ENCODE results near the gene PPP6R1. TPM values are rescaled to one million over a fixed set of nuclear protein-coding genes. Genes with fewer than 3 reads are reported as not detected.

PPP6R1 gene
- total and polyA plus RNA-seq, 2 donors (not counting 1 experiment from before 2014, with no cell fraction given) = 28.5 to 34.0 TPM

GRCh38 chr19:55230329-55230728, 28.5 kb downstream of the PPP6R1 start:
- Histone ChIP-seq H4K20me1 (ENCODE audit: control insufficient read depth, extremely low read depth, insufficient read depth, low read length) (no peaks in the 10 kb centered on the region), H3K4me3 (replicated peaks in 1 of 4; ENCODE audit: control extremely low read depth in 1 of 4, insufficient read depth in 1 of 4, low read depth in 3 of 4, low read length in 4 of 4) (no peak overlapping the region), H3K36me3 (ENCODE audit: control insufficient read depth, insufficient read depth, low read length) (peaks cover 31% of the 10 kb centered on the region), H3K27me3 (ENCODE audit: control insufficient read depth, insufficient read depth, low read length) (no peaks in the 10 kb centered on the region), H3K4me1 (ENCODE audit: control insufficient read depth, extremely low read depth, insufficient read depth, low read length) (no peaks in the 10 kb centered on the region), H3K9ac (ENCODE audit: insufficient read depth, low read length) (no peak overlapping the region), H3K27ac (ENCODE audit: insufficient read depth, low read length) (no peak overlapping the region), H3K4me2 (ENCODE audit: extremely low read depth, insufficient read depth, low read length) (no peak overlapping the region), H2AFZ (ENCODE audit: low read length) (no peak overlapping the region), H3K9me3 (ENCODE audit: control insufficient read depth, insufficient read depth, low read depth, low read length) (no peaks in the 10 kb centered on the region), H3K79me2 (ENCODE audit: control insufficient read depth, insufficient read depth, low read length) (no peaks in the 10 kb centered on the region)
- DNase-seq (ENCODE audit: low read depth in 2 of 2) = no peak
- TF ChIP-seq CTCF (conservative IDR thresholded peaks at IDR 0.05 in 1 of 2, IDR thresholded peaks at IDR 0.05 in 1 of 2; ENCODE audit: low read depth in 1 of 2, low read length in 2 of 2) (no peak), EZH2 (IDR thresholded peaks at IDR 0.05; ENCODE audit: low read length, missing control alignments) (no peak)

- no peak for TF ChIP-seq EZH2 (IDR thresholded peaks at IDR 0.05; ENCODE audit: low read length, missing control alignments)
- TF ChIP-seq CTCF (conservative IDR thresholded peaks at IDR 0.05 in 1 of 2, IDR thresholded peaks at IDR 0.05 in 1 of 2; ENCODE audit: low read depth in 1 of 2, low read length in 2 of 2) = no peak
- Histone ChIP-seq H4K20me1 (ENCODE audit: control insufficient read depth, extremely low read depth, insufficient read depth, low read length) (no peaks in the 10 kb centered on the region), H3K9me3 (ENCODE audit: control insufficient read depth, insufficient read depth, low read depth, low read length) (no peaks in the 10 kb centered on the region), H2AFZ (ENCODE audit: low read length) (no peak overlapping the region), H3K9ac (ENCODE audit: insufficient read depth, low read length) (no peak overlapping the region), H3K4me3 (replicated peaks in 1 of 4; ENCODE audit: control extremely low read depth in 1 of 4, insufficient read depth in 1 of 4, low read depth in 3 of 4, low read length in 4 of 4) (no peak overlapping the region), H3K27me3 (ENCODE audit: control insufficient read depth, insufficient read depth, low read length) (no peaks in the 10 kb centered on the region), H3K79me2 (ENCODE audit: control insufficient read depth, insufficient read depth, low read length) (no peaks in the 10 kb centered on the region), H3K4me1 (ENCODE audit: control insufficient read depth, extremely low read depth, insufficient read depth, low read length) (no peaks in the 10 kb centered on the region), H3K27ac (ENCODE audit: insufficient read depth, low read length) (no peak overlapping the region), H3K36me3 (ENCODE audit: control insufficient read depth, insufficient read depth, low read length) (peaks cover 30% of the 10 kb centered on the region), H3K4me2 (ENCODE audit: extremely low read depth, insufficient read depth, low read length) (no peak overlapping the region)
- no peak for DNase-seq (ENCODE audit: low read depth in 2 of 2)
These were observed 29.0 kb downstream of the PPP6R1 start for GRCh38 chr19:55229789-55230182.

GRCh38 chr19:55229145-55229788, 29.6 kb downstream of the PPP6R1 start:
- no peak for TF ChIP-seq CTCF (conservative IDR thresholded peaks at IDR 0.05 in 1 of 2, IDR thresholded peaks at IDR 0.05 in 1 of 2; ENCODE audit: low read depth in 1 of 2, low read length in 2 of 2)
- TF ChIP-seq EZH2 (IDR thresholded peaks at IDR 0.05; ENCODE audit: low read length, missing control alignments) = no peak
- Histone ChIP-seq H3K4me2 (ENCODE audit: extremely low read depth, insufficient read depth, low read length) (no peak overlapping the region), H3K36me3 (ENCODE audit: control insufficient read depth, insufficient read depth, low read length) (peaks cover 28% of the 10 kb centered on the region), H3K9ac (ENCODE audit: insufficient read depth, low read length) (no peak overlapping the region), H3K27me3 (ENCODE audit: control insufficient read depth, insufficient read depth, low read length) (no peaks in the 10 kb centered on the region), H3K79me2 (ENCODE audit: control insufficient read depth, insufficient read depth, low read length) (no peaks in the 10 kb centered on the region), H2AFZ (ENCODE audit: low read length) (no peak overlapping the region), H3K4me1 (ENCODE audit: control insufficient read depth, extremely low read depth, insufficient read depth, low read length) (no peaks in the 10 kb centered on the region), H3K4me3 (replicated peaks in 1 of 4; ENCODE audit: control extremely low read depth in 1 of 4, insufficient read depth in 1 of 4, low read depth in 3 of 4, low read length in 4 of 4) (no peak overlapping the region), H4K20me1 (ENCODE audit: control insufficient read depth, extremely low read depth, insufficient read depth, low read length) (no peaks in the 10 kb centered on the region), H3K27ac (ENCODE audit: insufficient read depth, low read length) (no peak overlapping the region), H3K9me3 (ENCODE audit: control insufficient read depth, insufficient read depth, low read depth, low read length) (no peaks in the 10 kb centered on the region)
- no peak for DNase-seq (ENCODE audit: low read depth in 2 of 2)

All from fibroblast of lung (primary cell).